Ovary (tissue), 3 donors: Measurements from ENCODE around the gene NAV2.

ENCODE experiments used
- CTCF ChIP-seq, 3 donors: fragments of 450-650 bp in 2 of 3; fragments of 200-600 bp in 1 of 3; IDR thresholded peaks; one replicate each; pipeline versions ENCODE4 v1.5.1 to v1.8.0; 2016 to 2022; ENCODE audit warnings: antibody characterized with exemption in 3 of 3, mild to moderate bottlenecking in 1 of 3
- POLR2A ChIP-seq: fragments of 450-650 bp; IDR thresholded peaks from one replicate; pipeline ENCODE4 v1.6.1; 2017; ENCODE audit warnings: antibody characterized with exemption, mild to moderate bottlenecking, moderate library complexity
- donor health status: DM: no; HTN: no; CAD: no.

- TF ChIP-seq CTCF (IDR thresholded peaks at IDR 0.05) = no peak
- no peak for TF ChIP-seq POLR2A
Measured at GRCh38 chr11:19992162-19992561, 279.5 kb downstream of the NAV2 start.
